Measurements from ENCODE around the gene LTBP1. TPM values are rescaled to one million over a fixed set of nuclear protein-coding genes. Genes with fewer than 3 reads are reported as not detected.
"Not testable (repeated sequence)": the region's sequence is repeated elsewhere in the genome, so short reads cannot be mapped to it uniquely, and the experiment has no call there.

LTBP1 gene
- total and polyA plus RNA-seq, 5 donors from 2014 or later, result 3.7 TPM; not detected in 4

DNA sequence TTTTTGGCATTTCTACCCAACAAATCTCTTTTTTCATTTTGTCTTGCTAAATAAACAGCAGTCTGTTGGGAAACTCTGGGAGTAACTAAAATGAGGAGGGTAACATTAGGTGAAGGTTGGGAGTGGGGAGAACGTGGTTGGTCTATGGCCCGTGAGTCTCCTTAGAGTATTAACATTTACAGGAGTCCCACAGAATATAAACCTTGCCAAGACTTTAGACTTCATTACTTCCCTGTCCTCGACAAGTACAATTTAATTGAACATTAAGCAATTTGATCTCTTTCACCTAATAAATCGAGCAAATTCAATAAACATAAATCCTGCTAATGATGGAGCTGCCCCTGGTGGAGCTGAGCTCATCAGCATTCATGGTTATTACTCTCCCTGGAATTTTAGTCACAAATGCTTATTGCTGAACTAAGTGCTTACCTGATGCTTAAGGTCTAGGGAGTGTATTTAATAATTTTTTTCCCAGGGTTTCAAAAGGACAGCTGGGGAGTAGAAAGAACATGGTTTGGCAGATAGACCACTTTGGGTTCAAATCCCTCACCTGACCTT, 434.6 kb downstream of the LTBP1 start:
- peaks cover 32% of the 10 kb centered on the region for H3K27me3 Mint-ChIP-seq
- H3K4me3 Mint-ChIP-seq, result no peak overlapping the region
- ATAC-seq (ENCODE audit: low read depth in 2 of 2), result no peak
- H3K9me3 ChIP-seq (ENCODE audit: control insufficient read depth in 2 of 2, low read length in 2 of 2), result no peaks in the 10 kb centered on the region
- H3K4me3 ChIP-seq (ENCODE audit: low read depth, low read length), result no peak overlapping the region
- peaks cover 0 to 4% (median 0%) of the 10 kb centered on the region in 4 donors for H3K4me1 Mint-ChIP-seq
- peaks cover 0 to 1% (median 0%) of the 10 kb centered on the region in 7 donors for H3K9me3 Mint-ChIP-seq
- DNase-seq, result no peak
- no peak overlapping the region for H3K27ac ChIP-seq (ENCODE audit: insufficient read depth, low read length, poor library complexity, severe bottlenecking)
- no peaks in the 10 kb centered on the region for H3K36me3 Mint-ChIP-seq
- H3K36me3 ChIP-seq (ENCODE audit: control insufficient read depth, insufficient read depth, low read length), result no peaks in the 10 kb centered on the region
- H3K27ac Mint-ChIP-seq, result no peak overlapping the region
- H3K27me3 ChIP-seq (ENCODE audit: control insufficient read depth, insufficient read depth, low read length), result no peaks in the 10 kb centered on the region
- no peaks in the 10 kb centered on the region for H3K4me1 ChIP-seq (ENCODE audit: control insufficient read depth, insufficient read depth, low read length, poor library complexity, severe bottlenecking)

GRCh38 chr2:33383855-33384598, 437.3 kb downstream of the LTBP1 start:
- Mint-ChIP-seq H3K27me3 (peaks cover 27% of the 10 kb centered on the region), H3K27ac (no peak overlapping the region), H3K36me3 (no peaks in the 10 kb centered on the region), H3K4me3 (no peak overlapping the region), H3K9me3 (no peaks in the 10 kb centered on the region), H3K4me1 (peaks cover 0 to 4% (median 0%) of the 10 kb centered on the region in 4 donors)
- Histone ChIP-seq H3K27me3 (ENCODE audit: control insufficient read depth, insufficient read depth, low read length) (no peaks in the 10 kb centered on the region), H3K9me3 (ENCODE audit: control insufficient read depth in 2 of 2, low read length in 2 of 2) (no peaks in the 10 kb centered on the region), H3K27ac (ENCODE audit: insufficient read depth, low read length, poor library complexity, severe bottlenecking) (no peak overlapping the region), H3K4me3 (ENCODE audit: low read depth, low read length) (no peak overlapping the region), H3K4me1 (ENCODE audit: control insufficient read depth, insufficient read depth, low read length, poor library complexity, severe bottlenecking) (no peaks in the 10 kb centered on the region), H3K36me3 (ENCODE audit: control insufficient read depth, insufficient read depth, low read length) (no peaks in the 10 kb centered on the region)
- no peak for ATAC-seq (ENCODE audit: low read depth in 2 of 2)
- DNase-seq, result no peak

GRCh38 chr2:33384599-33384961, 437.8 kb downstream of the LTBP1 start:
- Mint-ChIP-seq H3K4me1 (peaks cover 0 to 4% (median 0%) of the 10 kb centered on the region in 4 donors), H3K9me3 (no peaks in the 10 kb centered on the region), H3K27ac (no peak overlapping the region), H3K27me3 (peaks cover 27% of the 10 kb centered on the region), H3K4me3 (no peak overlapping the region), H3K36me3 (no peaks in the 10 kb centered on the region)
- Histone ChIP-seq H3K36me3 (ENCODE audit: control insufficient read depth, insufficient read depth, low read length) (no peaks in the 10 kb centered on the region), H3K4me3 (ENCODE audit: low read depth, low read length) (no peak overlapping the region), H3K4me1 (ENCODE audit: control insufficient read depth, insufficient read depth, low read length, poor library complexity, severe bottlenecking) (no peaks in the 10 kb centered on the region), H3K27ac (ENCODE audit: insufficient read depth, low read length, poor library complexity, severe bottlenecking) (no peak overlapping the region), H3K9me3 (ENCODE audit: control insufficient read depth in 2 of 2, low read length in 2 of 2) (no peaks in the 10 kb centered on the region), H3K27me3 (ENCODE audit: control insufficient read depth, insufficient read depth, low read length) (no peaks in the 10 kb centered on the region)
- no peak for ATAC-seq (ENCODE audit: low read depth in 2 of 2)
- no peak for DNase-seq

- Histone ChIP-seq H3K27ac (ENCODE audit: insufficient read depth, low read length, poor library complexity, severe bottlenecking) (no peak overlapping the region), H3K4me3 (ENCODE audit: low read depth, low read length) (no peak overlapping the region), H3K27me3 (ENCODE audit: control insufficient read depth, insufficient read depth, low read length) (no peaks in the 10 kb centered on the region), H3K9me3 (ENCODE audit: control insufficient read depth in 2 of 2, low read length in 2 of 2) (no peaks in the 10 kb centered on the region), H3K36me3 (ENCODE audit: control insufficient read depth, insufficient read depth, low read length) (no peaks in the 10 kb centered on the region), H3K4me1 (ENCODE audit: control insufficient read depth, insufficient read depth, low read length, poor library complexity, severe bottlenecking) (no peaks in the 10 kb centered on the region)
- Mint-ChIP-seq H3K9me3 (no peaks in the 10 kb centered on the region), H3K4me1 (no peaks in the 10 kb centered on the region), H3K27me3 (peaks cover 13% of the 10 kb centered on the region), H3K27ac (no peak overlapping the region), H3K36me3 (no peaks in the 10 kb centered on the region), H3K4me3 (no peak overlapping the region)
- DNase-seq, result no peak
- no peak for ATAC-seq (ENCODE audit: low read depth in 2 of 2)
Measured at GRCh38 chr2:33388996-33389395, 442.2 kb downstream of the LTBP1 start.

- H3K9me3 ChIP-seq (ENCODE audit: control insufficient read depth in 2 of 2, low read length in 2 of 2); ATAC-seq (ENCODE audit: low read depth in 2 of 2); H3K4me3 Mint-ChIP-seq; H3K27ac Mint-ChIP-seq; H3K4me1 Mint-ChIP-seq; H3K27me3 ChIP-seq (ENCODE audit: control insufficient read depth, insufficient read depth, low read length); H3K27ac ChIP-seq (ENCODE audit: insufficient read depth, low read length, poor library complexity, severe bottlenecking); H3K36me3 ChIP-seq (ENCODE audit: control insufficient read depth, insufficient read depth, low read length); H3K9me3 Mint-ChIP-seq; H3K36me3 Mint-ChIP-seq; H3K4me1 ChIP-seq (ENCODE audit: control insufficient read depth, insufficient read depth, low read length, poor library complexity, severe bottlenecking); H3K4me3 ChIP-seq (ENCODE audit: low read depth, low read length); DNase-seq: not testable (repeated sequence)
- peaks cover 10% of the 10 kb centered on the region for H3K27me3 Mint-ChIP-seq
Measured at GRCh38 chr2:33389695-33390094, 442.9 kb downstream of the LTBP1 start.

- H3K36me3 ChIP-seq (ENCODE audit: control insufficient read depth, insufficient read depth, low read length), result no peaks in the 10 kb centered on the region
- H3K4me3 Mint-ChIP-seq, result no peak overlapping the region
- no peak overlapping the region for H3K27ac ChIP-seq (ENCODE audit: insufficient read depth, low read length, poor library complexity, severe bottlenecking)
- no peak overlapping the region for H3K27ac Mint-ChIP-seq
- DNase-seq, result no peak
- peaks cover 0 to 3% (median 0%) of the 10 kb centered on the region in 4 donors for H3K4me1 Mint-ChIP-seq
- no peaks in the 10 kb centered on the region for H3K9me3 ChIP-seq (ENCODE audit: control insufficient read depth in 2 of 2, low read length in 2 of 2)
- H3K4me3 ChIP-seq (ENCODE audit: low read depth, low read length), result no peak overlapping the region
- H3K9me3 Mint-ChIP-seq, result no peaks in the 10 kb centered on the region
- ATAC-seq (ENCODE audit: low read depth in 2 of 2), result no peak
- no peaks in the 10 kb centered on the region for H3K4me1 ChIP-seq (ENCODE audit: control insufficient read depth, insufficient read depth, low read length, poor library complexity, severe bottlenecking)
- peaks cover 5% of the 10 kb centered on the region for H3K27me3 Mint-ChIP-seq
- no peaks in the 10 kb centered on the region for H3K36me3 Mint-ChIP-seq
- H3K27me3 ChIP-seq (ENCODE audit: control insufficient read depth, insufficient read depth, low read length), result no peaks in the 10 kb centered on the region
Measured at GRCh38 chr2:33391529-33392255, 444.9 kb downstream of the LTBP1 start.

DNA sequence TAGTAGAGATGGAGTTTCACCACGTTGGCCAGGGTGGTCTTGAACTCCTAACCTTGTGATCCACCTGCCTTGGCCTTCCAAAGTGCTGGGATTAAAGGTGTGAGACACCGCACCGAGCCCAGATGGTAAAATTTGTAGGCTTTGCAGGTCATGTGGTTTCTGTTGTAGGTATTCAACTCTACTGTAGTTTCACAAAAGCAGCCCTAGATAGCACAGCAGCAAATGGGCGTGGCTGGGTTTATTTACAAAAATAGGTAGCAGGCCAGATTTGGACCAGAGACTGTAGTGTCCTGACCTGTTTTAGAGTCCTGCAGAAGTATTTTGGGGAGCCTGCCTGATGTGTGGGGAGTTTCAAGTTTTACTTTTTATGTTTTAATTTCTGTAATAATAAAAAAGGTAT, 445.6 kb downstream of the LTBP1 start:
- no peak overlapping the region for H3K27ac Mint-ChIP-seq
- no peaks in the 10 kb centered on the region for H3K9me3 ChIP-seq (ENCODE audit: control insufficient read depth in 2 of 2, low read length in 2 of 2)
- DNase-seq, result no peak
- H3K9me3 Mint-ChIP-seq, result no peaks in the 10 kb centered on the region
- H3K4me1 Mint-ChIP-seq, result peaks cover 0 to 3% (median 0%) of the 10 kb centered on the region in 4 donors
- H3K4me3 ChIP-seq (ENCODE audit: low read depth, low read length), result no peak overlapping the region
- ATAC-seq (ENCODE audit: low read depth in 2 of 2), result no peak
- peaks cover 5% of the 10 kb centered on the region for H3K27me3 Mint-ChIP-seq
- H3K36me3 ChIP-seq (ENCODE audit: control insufficient read depth, insufficient read depth, low read length), result no peaks in the 10 kb centered on the region
- H3K36me3 Mint-ChIP-seq, result no peaks in the 10 kb centered on the region
- no peaks in the 10 kb centered on the region for H3K4me1 ChIP-seq (ENCODE audit: control insufficient read depth, insufficient read depth, low read length, poor library complexity, severe bottlenecking)
- H3K4me3 Mint-ChIP-seq, result no peak overlapping the region
- H3K27me3 ChIP-seq (ENCODE audit: control insufficient read depth, insufficient read depth, low read length), result no peaks in the 10 kb centered on the region
- H3K27ac ChIP-seq (ENCODE audit: insufficient read depth, low read length, poor library complexity, severe bottlenecking), result no peak overlapping the region
